OCI-LY1 (cell line): ENCODE data around the gene CREB5.

Experiments used
- EZH2 ChIP-seq: fragments of 200-600 bp; sonication (generic), shearing (Covaris generic); IDR thresholded peaks from 2 replicates; pipeline ENCODE4 v1.8.0; 2017; ENCODE audit warnings: borderline replicate concordance, mixed run types, mild to moderate bottlenecking, antibody characterized with exemption, low read length, moderate library complexity, mixed read lengths
- TF ChIP-seq, protein P1 (sequence below): fragments of 200-600 bp; sonication (generic), shearing (Covaris generic); IDR thresholded peaks from 2 replicates; pipeline ENCODE4 v1.5.1; 2017; ENCODE audit warnings: mild to moderate bottlenecking, antibody characterized with exemption, low read length, moderate library complexity, mixed read lengths

DNA sequence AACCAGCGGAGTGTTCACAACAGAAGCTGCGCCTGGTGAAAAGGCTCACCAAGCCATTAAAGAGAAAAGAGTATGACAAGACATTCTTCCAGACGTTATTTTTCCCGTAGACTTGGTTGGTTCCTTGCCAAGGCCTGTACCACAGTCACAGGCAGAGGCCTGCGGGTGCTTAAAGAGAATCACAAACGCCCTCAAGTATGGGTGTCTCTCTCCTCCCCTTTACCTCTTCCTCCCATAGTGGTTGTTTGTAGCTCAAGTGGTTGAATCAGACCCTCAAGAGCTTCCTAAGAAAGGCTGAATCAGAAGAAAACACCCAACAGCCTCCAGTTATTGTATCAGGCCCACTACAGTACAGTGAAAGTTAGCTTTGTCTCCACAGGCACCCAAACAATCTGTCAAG lies 169.0 kb downstream of the CREB5 start:
- TF ChIP-seq, protein P1, sequence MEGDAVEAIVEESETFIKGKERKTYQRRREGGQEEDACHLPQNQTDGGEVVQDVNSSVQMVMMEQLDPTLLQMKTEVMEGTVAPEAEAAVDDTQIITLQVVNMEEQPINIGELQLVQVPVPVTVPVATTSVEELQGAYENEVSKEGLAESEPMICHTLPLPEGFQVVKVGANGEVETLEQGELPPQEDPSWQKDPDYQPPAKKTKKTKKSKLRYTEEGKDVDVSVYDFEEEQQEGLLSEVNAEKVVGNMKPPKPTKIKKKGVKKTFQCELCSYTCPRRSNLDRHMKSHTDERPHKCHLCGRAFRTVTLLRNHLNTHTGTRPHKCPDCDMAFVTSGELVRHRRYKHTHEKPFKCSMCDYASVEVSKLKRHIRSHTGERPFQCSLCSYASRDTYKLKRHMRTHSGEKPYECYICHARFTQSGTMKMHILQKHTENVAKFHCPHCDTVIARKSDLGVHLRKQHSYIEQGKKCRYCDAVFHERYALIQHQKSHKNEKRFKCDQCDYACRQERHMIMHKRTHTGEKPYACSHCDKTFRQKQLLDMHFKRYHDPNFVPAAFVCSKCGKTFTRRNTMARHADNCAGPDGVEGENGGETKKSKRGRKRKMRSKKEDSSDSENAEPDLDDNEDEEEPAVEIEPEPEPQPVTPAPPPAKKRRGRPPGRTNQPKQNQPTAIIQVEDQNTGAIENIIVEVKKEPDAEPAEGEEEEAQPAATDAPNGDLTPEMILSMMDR: no peak
- no peak for TF ChIP-seq EZH2
